22Rv1 (cell line): ENCODE measurements around the gene FHIT.

Experiments
- H3K27ac ChIP-seq: fragments of 450-650 bp; 2 replicates; pipeline ENCODE4 v1.5.1; 2017
- ZFX ChIP-seq: fragments of 450-650 bp; IDR thresholded peaks from 2 replicates; pipeline ENCODE4 v1.6.1; 2017; ENCODE audit warnings: antibody characterized with exemption, borderline replicate concordance
- TF ChIP-seq, protein P1 (sequence below): fragments of 450-650 bp; IDR thresholded peaks from 2 replicates; pipeline ENCODE4 v1.5.1; 2017; ENCODE audit warnings: mild to moderate bottlenecking

FHIT gene

DNA sequence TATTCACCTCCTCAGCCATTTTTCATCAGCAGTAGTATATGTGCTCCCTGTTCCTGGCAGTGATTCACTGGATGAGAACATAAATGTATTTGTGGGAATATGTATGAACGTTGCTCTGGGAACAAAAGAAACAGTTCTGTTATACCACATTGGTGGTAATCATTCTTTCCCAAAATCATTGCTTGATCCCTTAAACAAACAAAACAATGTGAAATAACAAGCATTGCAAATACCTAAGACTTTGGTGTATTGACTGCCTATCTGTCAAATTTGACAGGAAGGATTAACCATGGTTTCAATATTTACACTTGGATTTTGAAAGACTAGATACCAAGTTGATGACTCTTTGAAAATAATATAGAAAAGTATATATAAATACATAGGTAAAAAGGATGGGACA, 284.1 kb downstream of the FHIT start:
- H3K27ac ChIP-seq = no peak overlapping the region
- TF ChIP-seq, protein P1, sequence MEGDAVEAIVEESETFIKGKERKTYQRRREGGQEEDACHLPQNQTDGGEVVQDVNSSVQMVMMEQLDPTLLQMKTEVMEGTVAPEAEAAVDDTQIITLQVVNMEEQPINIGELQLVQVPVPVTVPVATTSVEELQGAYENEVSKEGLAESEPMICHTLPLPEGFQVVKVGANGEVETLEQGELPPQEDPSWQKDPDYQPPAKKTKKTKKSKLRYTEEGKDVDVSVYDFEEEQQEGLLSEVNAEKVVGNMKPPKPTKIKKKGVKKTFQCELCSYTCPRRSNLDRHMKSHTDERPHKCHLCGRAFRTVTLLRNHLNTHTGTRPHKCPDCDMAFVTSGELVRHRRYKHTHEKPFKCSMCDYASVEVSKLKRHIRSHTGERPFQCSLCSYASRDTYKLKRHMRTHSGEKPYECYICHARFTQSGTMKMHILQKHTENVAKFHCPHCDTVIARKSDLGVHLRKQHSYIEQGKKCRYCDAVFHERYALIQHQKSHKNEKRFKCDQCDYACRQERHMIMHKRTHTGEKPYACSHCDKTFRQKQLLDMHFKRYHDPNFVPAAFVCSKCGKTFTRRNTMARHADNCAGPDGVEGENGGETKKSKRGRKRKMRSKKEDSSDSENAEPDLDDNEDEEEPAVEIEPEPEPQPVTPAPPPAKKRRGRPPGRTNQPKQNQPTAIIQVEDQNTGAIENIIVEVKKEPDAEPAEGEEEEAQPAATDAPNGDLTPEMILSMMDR = no peak
- no peak for TF ChIP-seq ZFX

DNA sequence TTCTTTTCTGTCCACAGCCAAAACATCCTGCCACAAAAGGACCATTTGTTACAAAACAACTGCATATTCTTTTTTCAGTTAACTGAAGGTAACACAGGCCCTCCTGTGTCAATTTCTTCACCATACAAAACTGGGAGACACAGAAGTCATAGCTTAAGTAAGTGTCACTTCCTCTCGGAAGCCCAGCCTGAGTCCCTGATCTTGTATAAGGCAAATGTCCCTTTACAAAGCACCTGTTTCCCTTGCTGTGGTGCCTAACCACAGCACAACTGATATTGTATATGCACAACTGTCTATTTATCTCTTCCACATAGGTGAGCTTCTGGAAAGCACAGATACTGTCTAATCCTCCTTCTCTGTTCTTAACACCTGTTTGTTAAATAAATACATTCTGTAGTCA, 293.7 kb downstream of the FHIT start:
- TF ChIP-seq, protein P1 = no peak
- no peak for TF ChIP-seq ZFX
- no peak overlapping the region for H3K27ac ChIP-seq

DNA sequence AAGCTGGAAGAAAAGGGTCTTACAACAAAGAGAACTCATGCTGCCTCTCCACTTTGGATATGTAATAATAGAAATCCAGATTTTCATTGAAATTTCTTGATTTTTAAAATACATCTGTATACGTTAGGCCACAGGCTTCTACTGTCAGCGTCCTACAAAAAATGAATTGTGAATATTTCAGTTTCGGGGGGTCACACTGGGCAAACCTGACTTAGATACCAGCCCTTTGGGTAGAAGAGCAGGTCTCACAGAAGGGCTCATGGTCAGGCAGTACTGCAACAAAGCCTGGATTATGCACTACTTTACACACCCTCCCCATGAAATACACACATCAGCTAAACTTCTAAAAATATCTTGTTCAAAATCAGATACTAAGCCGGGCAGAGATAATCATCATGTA, 294.5 kb downstream of the FHIT start:
- no peak overlapping the region for H3K27ac ChIP-seq
- TF ChIP-seq, protein P1 = no peak
- TF ChIP-seq ZFX = no peak

DNA sequence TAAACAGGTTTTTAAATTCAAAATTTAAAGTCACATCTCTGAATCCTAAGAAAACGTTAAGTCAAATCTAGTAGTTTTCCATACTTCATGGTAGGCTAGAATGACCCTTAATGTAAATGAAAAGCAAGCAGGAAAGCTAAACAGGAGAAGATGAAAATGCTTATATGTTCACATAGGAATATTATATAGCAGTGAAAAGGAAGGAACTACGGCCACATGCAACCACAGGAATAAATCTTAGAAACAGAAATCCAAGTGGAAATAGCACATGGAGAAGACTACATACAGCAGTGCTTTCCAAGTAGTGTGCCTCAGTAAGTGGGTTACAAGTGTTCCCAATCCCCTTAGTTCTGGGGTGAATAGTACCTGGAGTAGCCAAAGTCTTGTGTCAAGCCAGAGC, 296.2 kb downstream of the FHIT start:
- TF ChIP-seq, protein P1 = no peak
- no peak for TF ChIP-seq ZFX
- H3K27ac ChIP-seq = peak overlapping the region; percentile 64

DNA sequence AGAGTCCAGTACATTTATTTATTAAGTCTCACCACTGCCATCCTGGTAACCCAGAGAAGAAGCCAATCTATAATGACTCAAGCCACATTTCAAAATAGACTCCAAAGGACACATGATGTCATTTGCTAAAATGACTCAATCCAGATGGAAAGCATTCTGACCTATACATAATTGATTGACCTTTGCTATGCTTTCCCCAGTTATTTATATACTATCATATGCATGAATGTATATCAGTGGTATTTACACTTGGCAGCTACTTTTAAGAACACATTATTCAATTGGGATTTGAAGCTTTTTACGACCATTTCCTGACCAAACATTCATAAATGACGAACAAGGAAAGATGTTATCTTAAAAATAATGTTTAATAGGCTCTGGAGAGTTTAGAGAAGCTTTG, 297.2 kb downstream of the FHIT start:
- TF ChIP-seq ZFX = no peak
- TF ChIP-seq, protein P1 = no peak
- H3K27ac ChIP-seq = peak overlapping the region; percentile 64

DNA sequence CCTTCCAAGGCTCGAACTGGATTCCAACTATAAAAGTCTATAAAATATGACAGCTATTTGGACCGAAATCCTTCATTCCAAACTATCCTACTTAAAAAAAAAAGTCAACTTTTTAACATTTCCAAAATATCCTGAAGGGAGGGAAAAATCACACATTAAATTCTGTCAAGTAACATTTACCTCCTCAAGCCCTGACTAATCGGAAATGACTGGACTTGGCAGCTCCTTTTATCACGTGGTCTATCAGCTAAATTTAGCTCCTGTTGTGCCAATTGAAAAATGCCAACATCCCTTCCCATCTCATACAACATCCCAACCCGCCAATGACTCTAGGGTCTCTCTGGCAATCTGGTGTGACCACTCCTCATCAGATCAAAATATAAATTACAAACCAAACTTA, 297.9 kb downstream of the FHIT start:
- H3K27ac ChIP-seq = no peak overlapping the region; the same call in 1 of the 2 replicates
- TF ChIP-seq, protein P1 = no peak
- TF ChIP-seq ZFX = no peak

DNA sequence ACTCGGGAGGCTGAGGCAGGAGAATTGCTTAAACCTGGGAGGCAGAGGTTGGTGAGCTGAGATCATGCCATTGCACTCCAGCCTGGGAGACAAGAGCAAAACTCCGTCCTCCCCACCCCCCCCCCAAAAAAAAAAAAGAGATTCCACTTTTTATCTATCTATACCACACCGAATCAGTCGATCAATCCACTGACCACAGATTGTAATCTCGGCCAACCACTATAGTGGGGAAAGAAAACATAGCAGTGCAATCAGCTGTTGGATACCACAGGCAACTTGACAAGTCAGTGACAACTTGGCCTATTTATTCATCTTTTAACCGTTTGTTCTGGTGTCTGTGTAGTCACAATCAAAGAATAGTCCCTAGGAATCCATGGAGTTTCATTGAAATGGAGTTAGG, 299.2 kb downstream of the FHIT start:
- no peak overlapping the region for H3K27ac ChIP-seq
- TF ChIP-seq, protein P1 = no peak
- TF ChIP-seq ZFX = no peak
